ENCODE measurements around the gene CPEB4.

CPEB4 gene

GRCh38 chr5:173988554-173989431, 100.6 kb downstream of the CPEB4 start, which contains the start of gene C5orf47:
Gene C5orf47 (plus strand): TSS chr5:173989170. CDS start chr5:173989264, 94 bp downstream.
- no peak for DNase-seq

DNA sequence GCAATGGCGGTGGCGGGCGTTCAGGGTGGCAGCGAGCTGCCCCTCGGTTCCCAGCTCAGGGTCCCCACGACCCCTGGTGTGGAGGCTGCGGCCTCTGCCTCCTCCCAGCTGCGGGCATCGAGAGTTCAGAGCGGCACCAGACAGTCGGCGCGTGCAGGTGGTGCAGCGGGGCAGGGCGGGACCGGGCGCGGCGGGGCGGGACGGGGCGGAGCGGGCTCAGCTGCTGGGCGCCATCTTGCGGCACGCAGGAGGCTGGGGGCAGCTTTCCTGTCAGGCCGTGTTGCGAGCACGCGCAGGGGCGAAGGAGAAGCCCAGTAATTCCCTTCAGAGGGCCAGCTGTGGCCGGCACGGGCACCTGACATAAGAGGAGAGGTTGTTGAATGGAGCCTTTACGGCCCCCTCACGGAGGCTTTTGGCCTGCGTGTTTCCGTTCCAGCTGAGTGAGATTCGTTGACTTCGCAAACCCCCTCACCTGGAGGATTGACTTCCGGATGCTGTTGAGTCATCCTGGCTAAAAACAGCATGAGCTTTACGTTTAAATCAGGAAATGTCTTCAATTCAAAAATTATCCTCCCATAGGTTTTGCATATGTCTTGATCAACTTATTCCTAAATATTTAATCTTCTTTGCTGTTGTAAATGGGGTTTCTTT, 101.4 kb downstream of the CPEB4 start:
- no peak for DNase-seq

DNA sequence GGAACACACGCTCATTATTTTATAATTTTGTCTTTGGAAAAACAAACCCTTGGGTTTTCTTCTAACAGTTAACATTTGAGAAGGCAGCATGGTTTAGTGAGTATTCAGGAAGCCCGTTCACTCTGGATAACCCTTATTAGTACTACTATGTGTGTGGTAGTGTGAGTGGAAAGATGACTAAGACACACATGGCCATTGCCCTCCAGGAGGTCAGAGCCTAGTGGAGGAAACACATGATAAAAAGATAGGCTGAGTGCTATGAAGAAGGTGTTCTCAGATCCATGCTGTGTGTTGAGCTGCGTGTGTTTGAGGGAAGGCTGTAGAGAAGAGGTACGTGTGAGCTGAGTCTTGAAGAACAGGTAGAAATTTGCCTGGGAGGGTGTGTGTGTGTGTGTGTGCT, 109.2 kb downstream of the CPEB4 start:
- DNase-seq = no peak

- DNase-seq = no peak
Observed at GRCh38 chr5:173998531-173998930, 110.4 kb downstream of the CPEB4 start.

DNA sequence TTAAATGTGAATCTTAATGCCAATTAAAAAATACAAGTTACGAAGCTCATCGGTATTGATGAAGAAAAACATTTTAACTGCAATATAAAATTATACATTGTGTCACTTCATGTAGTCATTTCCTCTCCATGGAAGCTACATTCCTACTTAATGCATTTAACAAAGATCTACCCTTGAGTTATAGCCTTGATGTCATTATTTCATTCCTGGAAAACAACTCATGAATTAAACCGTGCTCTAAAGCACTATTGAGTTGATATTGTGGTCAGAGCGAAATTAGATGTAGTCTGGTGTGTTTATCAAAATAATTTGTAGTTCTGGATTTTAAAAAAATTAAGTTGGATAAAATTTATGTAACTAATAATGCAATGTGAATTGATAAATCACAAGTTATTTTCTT, 111.9 kb downstream of the CPEB4 start:
- no peak for DNase-seq

DNA sequence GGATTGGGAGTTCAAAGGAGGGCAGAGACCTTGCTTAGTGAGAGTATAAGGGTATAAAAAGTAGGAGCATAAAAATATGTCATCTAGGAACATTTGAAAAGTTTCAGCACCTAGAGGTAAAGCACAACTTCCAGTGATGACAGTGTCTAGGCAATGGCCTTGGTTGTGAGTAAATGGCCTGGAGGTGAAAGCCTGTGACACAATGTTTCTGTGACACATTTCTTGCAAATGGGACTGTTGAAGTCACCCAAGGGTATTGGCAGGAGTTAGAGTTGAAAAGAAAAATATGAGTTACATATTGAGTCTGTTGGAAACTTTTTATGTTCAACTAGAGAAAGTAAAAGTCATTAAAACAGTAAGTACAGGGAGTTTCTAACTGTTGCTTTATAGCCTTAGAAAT, 115.6 kb downstream of the CPEB4 start:
- DNase-seq = no peak

- no peak for DNase-seq
Observed at GRCh38 chr5:174008922-174009321, 120.8 kb downstream of the CPEB4 start.

DNA sequence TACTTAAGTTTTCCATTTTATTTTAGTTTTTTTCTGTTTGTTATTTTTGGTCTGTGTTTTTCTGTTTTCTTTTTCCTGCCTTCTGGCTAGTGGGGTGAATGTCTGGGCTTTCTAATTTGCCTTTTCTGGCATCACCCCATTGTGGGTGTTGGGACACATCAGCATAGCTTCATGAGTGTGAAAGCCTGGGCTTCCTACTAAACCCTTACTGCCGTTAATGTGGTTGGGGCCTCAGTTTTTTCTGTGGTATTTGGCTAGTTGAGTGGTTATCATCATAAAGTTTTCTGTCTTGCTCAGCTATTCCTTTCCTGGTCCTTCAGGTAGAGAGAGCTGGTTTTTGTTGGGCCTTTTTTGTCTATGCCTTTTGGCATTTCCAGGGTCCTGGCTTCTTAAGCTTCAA, 122.2 kb downstream of the CPEB4 start:
- DNase-seq = no peak

DNA sequence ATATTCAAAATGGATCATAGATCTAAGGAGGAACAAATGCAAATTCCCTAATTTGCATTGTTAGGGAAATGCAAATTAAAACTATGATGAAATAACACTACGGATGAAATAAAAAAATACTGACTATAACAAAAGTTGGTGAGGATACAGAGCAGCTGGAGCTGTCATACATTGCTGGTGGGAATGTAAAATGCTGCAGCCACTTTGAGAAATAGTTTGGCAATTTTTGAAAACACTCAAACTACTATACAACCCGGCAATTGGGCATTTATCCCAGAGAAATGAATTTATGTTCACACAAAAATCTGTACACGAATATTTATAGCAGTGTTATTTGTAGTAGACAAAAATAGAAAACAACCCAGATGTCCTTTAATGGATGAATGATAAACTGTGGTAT, 123.3 kb downstream of the CPEB4 start:
- no peak for DNase-seq
